Fibroblast of skin of right biceps (primary cell): ENCODE measurements around the gene OR5H15.
"Not testable (repeated sequence)": the region's sequence is repeated elsewhere in the genome, so short reads cannot be mapped to it uniquely, and the experiment has no call there.

Experiments used
- DNase-seq: peaks from one replicate; pipeline ENCODE4 v3.0.0-alpha.2; 2013

Gene OR5H15

GRCh38 chr3:98166396-98166795 is at the start of gene OR5H15:
Gene OR5H15 (plus strand): TSS chr3:98166696. CDS start chr3:98168700, 2,004 bp downstream.
- no peak for DNase-seq

GRCh38 chr3:98130421-98130820 is 36.1 kb upstream of the OR5H15 start, which contains the start of gene OR5H1:
Gene OR5H1 (plus strand): TSS chr3:98130721. CDS start chr3:98132698, 1,977 bp downstream.
- no peak for DNase-seq

- no peak for DNase-seq
Observed at GRCh38 chr3:98136631-98137030, 29.9 kb upstream of the OR5H15 start.

GRCh38 chr3:98137826-98138557 is 28.5 kb upstream of the OR5H15 start:
- not testable (repeated sequence) for DNase-seq

GRCh38 chr3:98140531-98140930 is 26.0 kb upstream of the OR5H15 start:
- DNase-seq = no peak

- DNase-seq = no peak
Observed at GRCh38 chr3:98147179-98147578, 19.3 kb upstream of the OR5H15 start, which contains the start of gene OR5H14. Gene OR5H14 (plus strand): TSS chr3:98147479. CDS start chr3:98149386, 1,907 bp downstream.

GRCh38 chr3:98148751-98149150 is 17.7 kb upstream of the OR5H15 start:
- no peak for DNase-seq

GRCh38 chr3:98149456-98149855 is 17.0 kb upstream of the OR5H15 start:
- not testable (repeated sequence) for DNase-seq

- no peak for DNase-seq
Observed at GRCh38 chr3:98151241-98151640, 15.3 kb upstream of the OR5H15 start.

- no peak for DNase-seq
Observed at GRCh38 chr3:98171071-98171470, 4.6 kb downstream of the OR5H15 start.

- DNase-seq = no peak
Observed at GRCh38 chr3:98172621-98173020, 6.1 kb downstream of the OR5H15 start.

- no peak for DNase-seq
Observed at GRCh38 chr3:98180319-98180890, 13.9 kb downstream of the OR5H15 start.

- no peak for DNase-seq
Observed at GRCh38 chr3:98182196-98182595, 15.7 kb downstream of the OR5H15 start.

- no peak for DNase-seq
Observed at GRCh38 chr3:98185180-98185579, 18.7 kb downstream of the OR5H15 start.

- no peak for DNase-seq
Observed at GRCh38 chr3:98188545-98188944, 22.0 kb downstream of the OR5H15 start.

- DNase-seq = not testable (repeated sequence)
Observed at GRCh38 chr3:98190911-98191310, 24.4 kb downstream of the OR5H15 start.

- DNase-seq = not testable (repeated sequence)
Observed at GRCh38 chr3:98196293-98196692, 29.8 kb downstream of the OR5H15 start.

GRCh38 chr3:98199020-98199419 is 32.5 kb downstream of the OR5H15 start:
- DNase-seq = no peak

- no peak for DNase-seq
Observed at GRCh38 chr3:98209244-98209643, 42.7 kb downstream of the OR5H15 start.

GRCh38 chr3:98213276-98213675 is 46.8 kb downstream of the OR5H15 start:
- DNase-seq = no peak

GRCh38 chr3:98215051-98215450 is 48.6 kb downstream of the OR5H15 start:
- no peak for DNase-seq
